Measurements from ENCODE around the gene ACYP2.

Gene ACYP2

GRCh38 chr2:54076586-54076985 is 38.8 kb upstream of the ACYP2 start:
- no peak for DNase-seq
- Histone ChIP-seq H3K27ac (no peak overlapping the region), H3K36me3 (replicated peaks) (no peaks in the 10 kb centered on the region), H3K27me3 (replicated peaks) (no peaks in the 10 kb centered on the region), H3K4me3 (ENCODE audit: low read depth, low read length) (no peak overlapping the region)
- TF ChIP-seq CTCF (IDR thresholded peaks at IDR 0.05; ENCODE audit: low read depth, low read length, missing control alignments) = no peak
- in situ Hi-C loops (cut with HindIII; ENCODE audit: low pct_ligation_motif_present, low sequenced_read_pairs) = no loop called here

GRCh38 chr2:54077088-54077900 is 38.1 kb upstream of the ACYP2 start:
- H3K4me3 ChIP-seq (ENCODE audit: low read depth, low read length) = no peak overlapping the region

GRCh38 chr2:54079331-54079730 is 36.1 kb upstream of the ACYP2 start:
- Histone ChIP-seq H3K36me3 (replicated peaks) (no peaks in the 10 kb centered on the region), H3K27ac (no peak overlapping the region), H3K4me3 (ENCODE audit: low read depth, low read length) (no peak overlapping the region), H3K27me3 (replicated peaks) (no peaks in the 10 kb centered on the region)
- in situ Hi-C loops (cut with HindIII; ENCODE audit: low pct_ligation_motif_present, low sequenced_read_pairs) = no loop called here
- no peak for TF ChIP-seq CTCF (IDR thresholded peaks at IDR 0.05; ENCODE audit: low read depth, low read length, missing control alignments)
- DNase-seq = no peak

More at GRCh38 chr2:54077088-54077900, 38.1 kb upstream of the ACYP2 start:
- no peak for DNase-seq
- TF ChIP-seq CTCF (IDR thresholded peaks at IDR 0.05; ENCODE audit: low read depth, low read length, missing control alignments) = no peak
- in situ Hi-C loops (cut with HindIII; ENCODE audit: low pct_ligation_motif_present, low sequenced_read_pairs) = no loop called here
- Histone ChIP-seq H3K27me3 (replicated peaks) (no peaks in the 10 kb centered on the region), H3K27ac (no peak overlapping the region), H3K36me3 (replicated peaks) (no peaks in the 10 kb centered on the region)

- no peak for TF ChIP-seq CTCF (IDR thresholded peaks at IDR 0.05; ENCODE audit: low read depth, low read length, missing control alignments)
- Histone ChIP-seq H3K4me3 (ENCODE audit: low read depth, low read length) (no peak overlapping the region), H3K36me3 (replicated peaks) (no peaks in the 10 kb centered on the region), H3K27ac (no peak overlapping the region), H3K27me3 (replicated peaks) (no peaks in the 10 kb centered on the region)
- peak; percentile 53 for DNase-seq
- in situ Hi-C loops (cut with HindIII; ENCODE audit: low pct_ligation_motif_present, low sequenced_read_pairs) = no loop called here
These were observed 33.8 kb upstream of the ACYP2 start for GRCh38 chr2:54081574-54081973.

- in situ Hi-C loops (cut with HindIII; ENCODE audit: low pct_ligation_motif_present, low sequenced_read_pairs) = no loop called here
- Histone ChIP-seq H3K27me3 (replicated peaks) (no peaks in the 10 kb centered on the region), H3K27ac (no peak overlapping the region), H3K36me3 (replicated peaks) (no peaks in the 10 kb centered on the region), H3K4me3 (ENCODE audit: low read depth, low read length) (no peak overlapping the region)
- TF ChIP-seq CTCF (IDR thresholded peaks at IDR 0.05; ENCODE audit: low read depth, low read length, missing control alignments) = no peak
- no peak for DNase-seq
These were observed 32.4 kb upstream of the ACYP2 start for GRCh38 chr2:54083021-54083420.

- in situ Hi-C loops (cut with HindIII; ENCODE audit: low pct_ligation_motif_present, low sequenced_read_pairs) = no loop called here
- no peak for TF ChIP-seq CTCF (IDR thresholded peaks at IDR 0.05; ENCODE audit: low read depth, low read length, missing control alignments)
- Histone ChIP-seq H3K4me3 (ENCODE audit: low read depth, low read length) (no peak overlapping the region), H3K27ac (no peak overlapping the region), H3K27me3 (replicated peaks) (no peaks in the 10 kb centered on the region), H3K36me3 (replicated peaks) (no peaks in the 10 kb centered on the region)
- DNase-seq = no peak
These were observed 32.0 kb upstream of the ACYP2 start for GRCh38 chr2:54083445-54083844.

All from brain microvascular endothelial cell (primary cell).